Fibroblast of lung (primary cell): Measurements from ENCODE around the gene MRPS11. TPM values are rescaled to one million over a fixed set of nuclear protein-coding genes. Genes with fewer than 3 reads are reported as not detected.

Source experiments
- DNase-seq, 2 donors: peaks; one replicate each; pipeline versions ENCODE4 v3.0.0 to v3.0.0-alpha.2; 2010; ENCODE audit warnings: low read depth in 2 of 2
- H2AFZ ChIP-seq: 2 replicates; pipeline ENCODE4 v1.5.1; 2012; ENCODE audit warnings: low read length, control low read depth, inconsistent platforms
- H3K27ac ChIP-seq: 2 replicates; pipeline ENCODE4 v1.5.1; 2011; ENCODE audit warnings: low read length, control low read depth; ENCODE audit not compliant: insufficient read depth
- H3K27me3 ChIP-seq: 2 replicates; pipeline ENCODE4 v1.5.1; 2011; ENCODE audit warnings: mild to moderate bottlenecking, low read length; ENCODE audit not compliant: control insufficient read depth, insufficient read depth
- H3K36me3 ChIP-seq: 2 replicates; pipeline ENCODE4 v1.5.1; 2011; ENCODE audit warnings: low read length; ENCODE audit not compliant: control insufficient read depth, insufficient read depth
- H3K4me1 ChIP-seq: 2 replicates; pipeline ENCODE4 v1.5.1; 2011; ENCODE audit warnings: low read length; ENCODE audit not compliant: control insufficient read depth, insufficient read depth; ENCODE audit errors: extremely low read depth
- H3K4me2 ChIP-seq: 2 replicates; pipeline ENCODE4 v1.5.1; 2011; ENCODE audit warnings: low read length, control low read depth; ENCODE audit not compliant: insufficient read depth; ENCODE audit errors: extremely low read depth
- H3K4me3 ChIP-seq, 4 experiments: fragments of 200-600 bp in 1 of 4; sonication (generic) in 1 of 4; replicated peaks in 1 of 4; 2 replicates each; pipeline ENCODE4 v1.5.1; 2011 to 2016; ENCODE audit warnings: low read length in 4 of 4, low read depth in 3 of 4, mild to moderate bottlenecking in 3 of 4, control low read depth in 2 of 4, inconsistent platforms in 1 of 4, mixed read lengths in 1 of 4; ENCODE audit not compliant: insufficient read depth in 1 of 4; ENCODE audit errors: control extremely low read depth in 1 of 4
- H3K79me2 ChIP-seq: 2 replicates; pipeline ENCODE4 v1.5.1; 2012; ENCODE audit warnings: mild to moderate bottlenecking, low read length, inconsistent platforms; ENCODE audit not compliant: control insufficient read depth, insufficient read depth
- H3K9ac ChIP-seq: 2 replicates; pipeline ENCODE4 v1.5.1; 2011; ENCODE audit warnings: mild to moderate bottlenecking, low read length, control low read depth; ENCODE audit not compliant: insufficient read depth
- H3K9me3 ChIP-seq: 2 replicates; pipeline ENCODE4 v1.5.1; 2012; ENCODE audit warnings: low read depth, low read length; ENCODE audit not compliant: control insufficient read depth, insufficient read depth
- H4K20me1 ChIP-seq: 2 replicates; pipeline ENCODE4 v1.5.1; 2011; ENCODE audit warnings: low read length; ENCODE audit not compliant: control insufficient read depth, insufficient read depth; ENCODE audit errors: extremely low read depth
- CTCF ChIP-seq, 2 donors: IDR thresholded peaks in 1 of 2; conservative IDR thresholded peaks in 1 of 2; 1 replicate in 1 of 2; 2 replicates in 1 of 2; pipeline ENCODE4 v1.5.1; 2011 to 2012; ENCODE audit warnings: low read length in 2 of 2, control low read depth in 1 of 2, inconsistent platforms in 1 of 2, low read depth in 1 of 2, mild to moderate bottlenecking in 1 of 2
- EZH2 ChIP-seq: IDR thresholded peaks from 2 replicates; pipeline ENCODE4 v1.5.1; 2012; ENCODE audit warnings: low read length, control low read depth, mild to moderate bottlenecking; ENCODE audit errors: missing control alignments
- polyA minus RNA-seq: library from RNA; depleted of rRNA, polyadenylated mRNA; stranded (reverse); fragments of >200 nt; gene quantifications from 2 replicates; pipeline ENCODE4 v1.2.3, GENCODE V29; 2011; ENCODE audit warnings: low replicate concordance
- polyA plus RNA-seq, 2 donors: library from polyadenylated mRNA; depleted of rRNA in 1 of 2; stranded (reverse) in 1 of 2; unstranded in 1 of 2; fragments of >200 nt; gene quantifications; 2 replicates each; pipeline ENCODE4 v1.2.1, GENCODE V29; 2011 to 2012; ENCODE audit warnings: missing spikeins in 1 of 2
- total RNA-seq: library from RNA; depleted of rRNA; stranded (reverse); fragments of >200 nt; gene quantifications from 2 replicates; pipeline ENCODE4 v1.2.1, GENCODE V29; 2014

MRPS11 gene
- total RNA-seq (23.6 and 27.1 TPM in 2 replicates), polyA plus RNA-seq (46.4 and 84.5 TPM in 2 replicates), polyA minus RNA-seq (29.3 and 34.1 TPM in 2 replicates)
- polyA plus RNA-seq (2012), result 54.0 and 81.8 TPM in 2 replicates

- peak within 1 kb of the TSS; percentile 94 for H2AFZ ChIP-seq
- peaks cover 4% of the 10 kb centered on the region for H3K36me3 ChIP-seq
- H3K27me3 ChIP-seq, result no peaks in the 10 kb centered on the region
- H3K4me1 ChIP-seq, result peaks cover 10% of the 10 kb centered on the region
- peak; percentile 82 to 91 for DNase-seq
- no peaks in the 10 kb centered on the region for H3K9me3 ChIP-seq
- H4K20me1 ChIP-seq, result no peaks in the 10 kb centered on the region
- peak within 1 kb of the TSS; percentile 96 for H3K27ac ChIP-seq
- H3K4me3 ChIP-seq, result peak within 1 kb of the TSS; percentile 82 to 100 (median 96)
- no peak for TF ChIP-seq CTCF (conservative IDR thresholded peaks at IDR 0.05 in 1 of 2, IDR thresholded peaks at IDR 0.05 in 1 of 2; ENCODE audit: low read depth in 1 of 2, low read length in 2 of 2)
- peaks cover 25% of the 10 kb centered on the region for H3K79me2 ChIP-seq
- H3K4me2 ChIP-seq, result peak within 1 kb of the TSS; percentile 91
- peak within 1 kb of the TSS; percentile 89 for H3K9ac ChIP-seq
These were observed at the start of gene MRPS11, which contains the start of gene MRPL46 for GRCh38 chr15:88467073-88467934. Gene MRPS11, plus strand, starts transcription at chr15:88467708. Its CDS starts 10 bp downstream, at chr15:88467718. Gene MRPL46, minus strand, starts transcription at chr15:88467388. Its CDS starts 11 bp downstream, at chr15:88467377.

- Histone ChIP-seq H3K4me1 (no peaks in the 10 kb centered on the region), H3K36me3 (no peaks in the 10 kb centered on the region), H3K79me2 (no peaks in the 10 kb centered on the region), H3K27ac (no peak overlapping the region), H3K4me2 (no peak overlapping the region), H3K9me3 (no peaks in the 10 kb centered on the region), H3K27me3 (no peaks in the 10 kb centered on the region), H3K4me3 (no peak overlapping the region), H2AFZ (no peak overlapping the region), H3K9ac (no peak overlapping the region), H4K20me1 (no peaks in the 10 kb centered on the region)
- peak in 1 of 2 donors; percentile 82 for DNase-seq
- TF ChIP-seq CTCF (conservative IDR thresholded peaks at IDR 0.05 in 1 of 2, IDR thresholded peaks at IDR 0.05 in 1 of 2; ENCODE audit: low read depth in 1 of 2, low read length in 2 of 2), result no peak
- TF ChIP-seq EZH2, result no peak
These were observed 47.7 kb upstream of the MRPS11 start for GRCh38 chr15:88419830-88420229.

GRCh38 chr15:88423331-88423730 is 44.2 kb upstream of the MRPS11 start:
- DNase-seq, result no peak

More at GRCh38 chr15:88423331-88423730, 44.2 kb upstream of the MRPS11 start:
- Histone ChIP-seq H3K9me3 (no peaks in the 10 kb centered on the region), H3K36me3 (no peaks in the 10 kb centered on the region), H3K79me2 (no peaks in the 10 kb centered on the region), H3K9ac (no peak overlapping the region), H3K4me1 (no peaks in the 10 kb centered on the region), H3K4me3 (no peak overlapping the region), H3K27me3 (no peaks in the 10 kb centered on the region), H3K4me2 (no peak overlapping the region), H3K27ac (no peak overlapping the region), H4K20me1 (no peaks in the 10 kb centered on the region), H2AFZ (no peak overlapping the region)
- no peak for TF ChIP-seq EZH2
- TF ChIP-seq CTCF (conservative IDR thresholded peaks at IDR 0.05 in 1 of 2, IDR thresholded peaks at IDR 0.05 in 1 of 2; ENCODE audit: low read depth in 1 of 2, low read length in 2 of 2), result no peak
